Activated naive CD4-positive, alpha-beta T cell treated with anti-CD3 and anti-CD28 coated beads, Interleukin-2, amount 50 U/mL, for 16 hours (primary cell): ENCODE data around the gene SMOC2.
"Not testable (repeated sequence)": the region's sequence is repeated elsewhere in the genome, so short reads cannot be mapped to it uniquely, and the experiment has no call there.

Source experiments
- DNase-seq: peaks from one replicate; pipeline ENCODE4 v3.0.0-alpha.2; 2020

The SMOC2 gene

DNA sequence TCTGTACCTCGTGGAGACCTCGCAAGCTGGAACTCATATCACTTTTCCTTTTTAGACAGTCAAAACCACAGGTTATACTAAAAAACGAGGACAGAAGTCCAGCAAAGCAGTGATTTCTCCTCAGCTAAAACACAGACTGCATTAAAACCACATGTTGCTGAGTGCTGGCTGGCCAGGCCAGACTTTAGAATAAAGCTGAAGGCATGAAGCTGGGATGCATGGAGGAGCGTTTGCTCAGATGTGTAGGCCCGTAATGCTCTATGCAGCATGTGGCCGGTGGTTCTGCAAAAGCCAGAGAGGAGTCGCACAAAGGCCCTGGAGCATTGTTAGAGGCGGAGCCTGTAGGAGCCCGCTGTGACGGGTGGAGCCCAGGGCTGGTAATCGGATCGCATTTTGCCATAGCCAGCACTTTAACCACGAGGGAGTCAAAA is 83.6 kb downstream of the SMOC2 start:
- DNase-seq, result no peak

DNA sequence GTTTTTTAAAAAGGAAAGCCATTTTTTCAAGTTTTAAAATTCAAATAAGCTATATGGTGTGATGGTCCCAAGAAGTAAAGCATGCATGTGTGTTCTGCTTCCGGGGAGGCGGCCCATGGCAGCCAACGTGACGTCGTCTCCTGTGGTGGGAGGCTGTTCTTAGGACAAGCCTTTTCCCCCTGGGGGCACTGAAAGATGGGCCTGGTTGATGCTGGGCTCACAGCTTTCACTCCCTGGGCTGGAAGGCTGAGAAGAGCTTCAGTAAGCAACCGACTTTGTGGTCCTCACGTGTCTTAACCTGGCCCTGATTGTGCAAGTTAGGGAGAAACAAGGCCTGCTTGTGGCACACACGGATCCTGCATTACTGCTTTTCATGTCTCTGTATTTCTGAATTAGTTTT is 84.1 kb downstream of the SMOC2 start:
- no peak for DNase-seq

GRCh38 chr6:168525926-168526630 is 85.1 kb downstream of the SMOC2 start:
- no peak for DNase-seq

GRCh38 chr6:168526841-168527281 is 85.9 kb downstream of the SMOC2 start:
- DNase-seq, result no peak

DNA sequence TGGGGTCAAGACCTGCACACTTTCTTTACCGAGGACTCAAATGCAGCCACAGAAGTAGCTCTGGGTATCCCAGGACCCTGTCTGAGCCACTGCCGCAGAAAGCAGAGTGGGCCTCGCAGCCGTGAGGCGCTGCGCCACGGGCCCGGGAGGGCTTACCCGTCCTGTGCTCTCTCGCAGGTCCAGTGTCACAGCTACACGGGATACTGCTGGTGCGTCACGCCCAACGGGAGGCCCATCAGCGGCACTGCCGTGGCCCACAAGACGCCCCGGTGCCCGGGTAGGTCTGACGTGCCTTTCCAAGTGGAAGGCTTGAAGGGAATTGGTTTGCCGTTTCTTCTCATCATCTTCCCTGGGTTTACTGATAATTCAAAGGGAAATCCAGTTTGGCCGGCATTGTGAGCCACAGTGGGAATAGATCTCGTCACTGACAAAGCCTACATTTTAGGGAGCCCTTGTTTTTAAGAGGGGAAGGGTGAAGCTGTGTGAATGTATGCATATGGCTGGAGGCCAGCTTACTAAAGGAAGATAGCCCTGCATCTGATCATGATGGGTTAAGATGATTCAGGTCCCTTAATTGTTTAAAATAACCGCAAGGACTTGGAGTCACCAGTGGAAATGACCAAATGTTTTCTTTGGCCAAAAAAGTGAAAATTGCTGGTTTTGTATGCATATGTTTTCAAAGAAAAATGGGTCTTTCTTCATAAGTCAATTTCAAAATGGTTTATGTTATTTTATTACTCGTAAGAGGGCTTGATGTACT is 86.6 kb downstream of the SMOC2 start:
- no peak for DNase-seq

DNA sequence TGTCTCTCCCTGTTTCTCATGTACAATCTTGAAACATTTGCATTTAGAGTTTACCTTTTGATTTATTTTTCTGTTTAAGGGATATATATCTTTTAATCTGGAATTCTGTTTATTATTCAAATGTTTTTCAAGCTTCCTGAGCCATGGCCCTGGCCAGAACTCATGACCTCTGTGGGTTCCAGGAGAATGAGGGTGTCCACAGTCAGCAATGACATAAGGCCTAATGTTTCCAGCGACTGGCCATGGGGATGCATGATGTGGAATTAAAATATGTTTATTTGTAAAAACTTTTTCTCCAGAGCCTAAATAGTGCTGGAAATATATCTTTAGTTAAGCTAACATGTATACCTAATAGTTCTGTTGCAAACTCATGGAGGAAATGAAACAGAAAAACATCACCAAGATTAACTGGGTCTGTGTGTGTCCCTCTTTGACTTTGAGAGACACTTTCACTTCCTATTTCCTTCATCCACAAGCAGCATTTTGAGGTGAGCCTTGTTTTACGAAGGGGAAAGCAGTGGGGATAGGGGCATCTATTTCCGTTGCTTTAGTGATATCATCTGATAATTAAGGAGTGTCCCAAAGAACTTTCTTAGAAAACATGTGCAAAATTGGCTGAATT is 87.6 kb downstream of the SMOC2 start:
- DNase-seq, result no peak

GRCh38 chr6:168529214-168529613 is 88.2 kb downstream of the SMOC2 start:
- no peak for DNase-seq

DNA sequence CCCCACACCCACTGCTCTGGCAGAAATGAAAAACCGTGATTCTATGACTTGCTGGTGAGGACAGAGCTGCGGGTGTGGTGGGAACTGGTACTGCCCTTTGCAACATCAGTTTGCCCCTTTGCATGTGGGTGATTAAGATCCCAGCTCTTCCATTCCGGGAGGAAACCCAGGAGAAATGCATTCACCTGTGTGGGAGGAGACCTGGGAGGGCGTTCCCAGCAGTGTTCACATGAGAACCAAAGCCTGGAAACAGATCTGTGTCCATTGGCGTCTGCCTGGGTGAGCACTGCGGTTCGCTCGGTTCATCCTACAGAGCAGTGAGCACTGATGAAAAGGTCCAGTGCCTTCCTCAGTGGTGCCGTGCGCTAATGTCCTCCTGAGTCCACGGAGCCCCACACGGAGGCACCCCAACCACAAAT is 89.7 kb downstream of the SMOC2 start:
- DNase-seq, result no peak

DNA sequence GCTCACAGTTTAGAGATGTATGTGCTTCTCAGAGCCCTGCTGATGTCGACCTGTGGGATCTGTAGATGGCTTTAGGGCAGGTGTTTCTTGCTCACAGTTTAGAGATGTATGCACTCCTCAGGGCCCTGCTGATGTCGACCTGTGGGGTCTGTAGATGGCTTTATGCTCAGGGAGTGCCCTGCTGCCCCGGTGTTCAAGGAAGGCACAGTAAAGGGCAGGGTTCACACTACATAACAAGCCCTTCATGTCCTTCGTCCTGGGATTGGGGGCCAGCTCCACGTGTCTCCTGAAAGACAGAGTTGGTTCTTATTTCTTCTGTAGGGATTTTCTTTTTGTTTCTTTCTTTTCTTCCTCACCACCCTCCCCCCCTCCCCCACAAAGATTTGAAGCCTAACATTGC is 91.1 kb downstream of the SMOC2 start:
- no peak for DNase-seq

DNA sequence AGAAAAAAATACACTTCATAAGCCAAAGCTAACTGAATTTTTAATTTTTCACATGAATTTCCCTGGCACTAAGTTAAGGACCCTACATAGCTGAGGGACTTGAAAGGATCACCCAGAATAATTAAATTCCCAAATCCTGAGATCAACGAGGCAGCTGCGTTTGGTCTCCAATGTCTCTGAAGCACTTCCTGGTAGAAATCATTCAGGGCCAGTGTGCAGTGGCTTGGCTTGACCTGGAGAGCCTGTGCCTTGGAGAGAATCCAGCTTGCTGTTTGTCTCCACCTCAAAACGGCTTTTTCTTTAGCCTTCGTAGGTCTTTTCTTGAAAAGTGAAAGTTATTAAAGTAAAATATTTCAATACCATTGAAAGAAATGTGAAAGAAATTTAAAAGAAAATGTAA is 92.4 kb downstream of the SMOC2 start:
- no peak for DNase-seq

DNA sequence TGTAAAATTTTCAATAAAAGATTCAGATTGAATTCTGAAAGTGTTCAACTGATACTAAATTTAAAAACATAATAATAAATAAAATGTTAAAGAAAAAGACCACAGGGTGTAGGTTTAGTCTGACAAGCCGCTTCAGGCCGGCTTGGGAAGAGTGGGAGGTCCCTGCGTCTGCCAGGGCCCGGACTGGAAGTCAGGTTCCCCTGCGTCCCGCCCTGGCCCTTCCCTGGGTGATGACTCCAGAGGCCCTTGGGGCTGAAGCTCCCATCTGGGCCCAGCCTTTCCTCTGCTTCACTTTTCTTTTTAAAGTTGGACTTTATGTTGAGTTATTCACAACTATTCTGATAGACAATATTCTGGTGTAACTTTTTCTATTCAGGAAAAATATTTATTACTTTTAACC is 93.3 kb downstream of the SMOC2 start:
- DNase-seq, result no peak

DNA sequence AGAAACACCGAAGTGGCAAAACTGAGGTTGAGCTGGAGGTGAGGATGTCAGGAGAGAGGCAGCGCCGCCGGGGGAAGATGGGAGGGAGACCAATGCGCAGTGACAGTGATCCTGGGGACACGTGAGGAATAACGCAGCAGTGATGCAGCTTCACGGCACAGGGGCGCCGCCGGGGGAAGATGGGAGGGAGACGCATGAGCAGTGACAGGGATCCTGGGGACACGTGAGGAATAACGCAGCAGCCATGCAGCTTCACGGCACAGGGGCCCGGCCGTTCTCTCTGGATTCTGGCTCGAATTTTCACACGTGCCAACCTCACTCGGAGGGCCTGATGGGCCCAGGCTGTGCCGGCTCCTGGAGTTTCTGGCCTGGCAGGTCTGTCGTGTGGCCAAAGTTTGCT is 94.7 kb downstream of the SMOC2 start:
- DNase-seq, result no peak

- no peak for DNase-seq
Measured at GRCh38 chr6:168536196-168536595, 95.2 kb downstream of the SMOC2 start.

GRCh38 chr6:168536665-168537539 is 95.9 kb downstream of the SMOC2 start:
- no peak for DNase-seq

- DNase-seq, result no peak
Measured at GRCh38 chr6:168537540-168537884, 96.5 kb downstream of the SMOC2 start.

GRCh38 chr6:168538188-168538891 is 97.4 kb downstream of the SMOC2 start:
- DNase-seq, result not testable (repeated sequence)

DNA sequence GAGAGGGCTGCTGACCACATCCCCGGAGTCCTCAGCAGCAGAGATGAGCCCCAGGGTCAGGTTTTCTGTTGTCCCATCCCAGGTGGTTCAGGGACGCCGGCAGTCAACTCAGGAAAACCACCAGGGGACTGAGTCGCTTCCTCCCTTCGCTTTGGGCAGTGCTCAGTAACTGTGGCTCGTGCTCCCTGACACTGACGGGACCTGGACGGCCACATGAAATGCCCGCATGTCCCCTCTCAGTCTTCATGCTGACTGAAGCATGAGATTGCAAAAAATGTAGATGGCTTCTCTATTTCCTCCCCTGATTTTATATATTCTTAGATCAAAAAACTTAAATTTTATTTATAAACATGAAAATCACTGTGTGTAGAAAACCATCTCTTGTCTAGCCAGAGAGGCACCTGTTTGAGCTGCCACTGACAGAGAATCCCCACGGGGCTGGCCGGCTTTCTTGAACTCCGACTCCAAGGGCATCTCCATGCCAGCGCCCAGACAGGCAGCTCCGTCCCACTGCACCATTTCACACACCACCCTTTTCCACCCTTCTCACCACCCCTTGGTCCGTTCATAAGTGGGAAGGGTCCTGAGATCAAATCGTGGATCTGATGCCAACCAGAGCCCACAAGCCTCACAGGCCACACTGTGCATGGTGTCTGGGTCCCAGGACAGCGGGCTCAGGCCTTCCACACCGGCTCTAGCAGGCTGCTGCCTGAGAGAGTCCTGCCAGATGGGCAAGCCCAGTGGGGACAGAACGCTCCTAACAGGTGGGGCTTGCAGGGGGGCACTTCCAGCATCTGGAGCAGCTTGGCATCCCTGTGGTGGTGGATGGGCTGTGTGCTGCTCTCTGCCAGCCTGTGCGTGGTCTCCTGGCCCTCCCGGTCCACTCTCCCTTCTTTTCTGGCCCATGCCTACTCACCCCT is 98.2 kb downstream of the SMOC2 start:
- no peak for DNase-seq

GRCh38 chr6:168540713-168541291 is 99.8 kb downstream of the SMOC2 start:
- DNase-seq, result no peak

- DNase-seq, result no peak
Measured at GRCh38 chr6:168541307-168541706, 100.3 kb downstream of the SMOC2 start.

GRCh38 chr6:168542301-168542700 is 101.3 kb downstream of the SMOC2 start:
- no peak for DNase-seq

DNA sequence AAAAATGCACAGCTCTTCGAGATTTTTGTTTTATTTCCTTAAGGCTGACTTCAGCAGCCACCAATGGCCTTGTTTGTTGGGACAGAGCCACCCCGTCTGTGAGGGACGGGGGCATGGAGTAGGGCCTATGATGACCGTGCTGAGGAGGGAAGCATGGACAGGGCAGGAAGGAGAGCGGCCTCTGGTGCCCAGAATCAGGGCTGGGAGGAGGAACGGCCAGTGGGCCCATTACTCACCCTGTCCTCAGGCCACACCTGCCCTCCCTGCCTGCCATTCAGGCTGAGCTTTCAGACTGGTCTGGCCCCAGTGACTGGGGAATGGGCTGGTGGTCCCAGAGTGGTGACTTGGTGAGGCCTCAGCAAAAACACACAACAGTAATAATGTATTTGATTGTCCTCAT is 104.4 kb downstream of the SMOC2 start:
- DNase-seq, result no peak
